NCI-H345 treated with DMSO at 0.1 percent for 48 hours (cell line): Measurements from ENCODE around the gene HOMER3.
"Not testable (repeated sequence)": the region's sequence is repeated elsewhere in the genome, so short reads cannot be mapped to it uniquely, and the experiment has no call there.

Experiments
- DNase-seq: peaks from one replicate; lab custom pipeline; 2025; ENCODE audit not compliant: unreplicated experiment; lab: John Stamatoyannopoulos, UW

The HOMER3 gene

GRCh38 chr19:18924684-18925213 is 16.3 kb downstream of the HOMER3 start:
- DNase-seq: no peak

GRCh38 chr19:18922228-18922985 is 18.6 kb downstream of the HOMER3 start:
- no peak for DNase-seq

- no peak for DNase-seq
These were observed 19.4 kb downstream of the HOMER3 start for GRCh38 chr19:18921593-18921992.

GRCh38 chr19:18920400-18920799 is 20.6 kb downstream of the HOMER3 start:
- DNase-seq: no peak

GRCh38 chr19:18919900-18920214 is 21.2 kb downstream of the HOMER3 start:
- no peak for DNase-seq

GRCh38 chr19:18919086-18919899 is 21.7 kb downstream of the HOMER3 start, which contains the start of the genes COPE and DDX49:
Gene COPE, minus strand, starts transcription at chr19:18919387. Its CDS starts 39 bp downstream, at chr19:18919348.
Gene DDX49, plus strand, starts transcription at chr19:18919715. Its CDS starts 27 bp downstream, at chr19:18919742.
- DNase-seq: peak; percentile 92

GRCh38 chr19:18917593-18917992 is 23.4 kb downstream of the HOMER3 start:
- DNase-seq: not testable (repeated sequence)

- no peak for DNase-seq
These were observed 25.4 kb downstream of the HOMER3 start for GRCh38 chr19:18915639-18916038.

GRCh38 chr19:18913466-18913865 is 27.6 kb downstream of the HOMER3 start:
- DNase-seq: no peak

- DNase-seq: no peak
These were observed 28.1 kb downstream of the HOMER3 start for GRCh38 chr19:18912933-18913332.

- DNase-seq: no peak
These were observed 30.1 kb downstream of the HOMER3 start for GRCh38 chr19:18910801-18911436.

GRCh38 chr19:18910010-18910409 is 31.0 kb downstream of the HOMER3 start:
- DNase-seq: no peak

GRCh38 chr19:18908917-18909619 is 31.9 kb downstream of the HOMER3 start:
- no peak for DNase-seq

GRCh38 chr19:18906605-18907519 is 34.2 kb downstream of the HOMER3 start:
- DNase-seq: no peak

GRCh38 chr19:18905513-18906236 is 35.3 kb downstream of the HOMER3 start:
- DNase-seq: no peak

GRCh38 chr19:18905058-18905456 is 36.0 kb downstream of the HOMER3 start:
- no peak for DNase-seq

GRCh38 chr19:18904334-18905057 is 36.5 kb downstream of the HOMER3 start:
- no peak for DNase-seq
